K562 (cell line): ENCODE results near the gene RHCG. TPM values are rescaled to one million over a fixed set of nuclear protein-coding genes. Genes with fewer than 3 reads are reported as not detected.

ENCODE experiments used
- ATAC-seq: fragments of 200-7000 bp; cut with Tn5 transposase; 3 replicates; pipeline ENCODE4 v1.9.1; 2020; ENCODE audit warnings: moderate library complexity
- BruUV-seq: library from RNA; stranded (reverse); fragments of 400-500 nt; replicated peaks from 2 replicates; lab custom pipeline; 2021; lab: Mats Ljungman, UMichigan
- CTCF ChIA-PET: fragments of 300-600 bp; formaldehyde crosslinking; extraction: SDS; loops from one replicate; lab custom pipeline; 2021; ENCODE audit warnings: low intra/inter-chr PET ratio; lab: Yijun Ruan, JAX
- POLR2A ChIA-PET: fragments of 300-600, 350-650 bp; sonication (Branson Sonifier 250); formaldehyde crosslinking; extraction: SDS; loops from one replicate; lab custom pipeline; 2021; ENCODE audit warnings: antibody characterized with exemption, inconsistent platforms; lab: Yijun Ruan, JAX
- DNase-seq, 4 experiments: peaks; one replicate each; pipeline versions ENCODE4 v3.0.0 to v3.0.0-alpha.2; 2011 to 2018; ENCODE audit warnings: low spot score in 3 of 4, mixed read lengths in 3 of 4; ENCODE audit errors: extremely low read depth in 1 of 4
- FAIRE-seq: peaks from 2 replicates; lab custom pipeline; 2011; peaks lifted over from hg19 to GRCh38; lab: Jason Lieb, UNC
- H2AFZ ChIP-seq: 2 replicates; pipeline ENCODE4 v1.6.0; 2011; ENCODE audit warnings: low read depth, low read length, control low read depth, inconsistent platforms
- H3K27ac ChIP-seq: fragments of 200-600 bp; 3 replicates; pipeline ENCODE4 v1.8.0; 2011; ENCODE audit warnings: low read depth, mild to moderate bottlenecking, control low read depth, inconsistent platforms, low read length, moderate library complexity, mixed read lengths; ENCODE audit errors: extremely low read depth
- H3K27me3 ChIP-seq, 2 experiments: fragments of 300-600 bp in 1 of 2; 2 replicates in 1 of 2; 3 replicates in 1 of 2; pipeline versions ENCODE4 v1.6.0 to v1.8.0; 2011; ENCODE audit warnings: inconsistent platforms in 2 of 2, low read length in 2 of 2, mild to moderate bottlenecking in 1 of 2, mixed read lengths in 1 of 2, moderate library complexity in 1 of 2; ENCODE audit not compliant: control insufficient read depth in 2 of 2, insufficient read depth in 2 of 2
- H3K36me3 ChIP-seq: fragments of 300-600 bp; 3 replicates; pipeline ENCODE4 v1.8.0; 2011; ENCODE audit warnings: mild to moderate bottlenecking, low read length, inconsistent platforms; ENCODE audit not compliant: control insufficient read depth, insufficient read depth
- H3K4me1 ChIP-seq, 2 experiments: fragments of 200-600 bp in 1 of 2; replicated peaks in 1 of 2; 2 replicates in 1 of 2; 3 replicates in 1 of 2; pipeline versions ENCODE4 v1.5.1 to v1.8.0; 2011; ENCODE audit warnings: inconsistent platforms in 2 of 2, low read length in 2 of 2, mild to moderate bottlenecking in 1 of 2, mixed read lengths in 1 of 2, moderate library complexity in 1 of 2; ENCODE audit not compliant: control insufficient read depth in 2 of 2, insufficient read depth in 2 of 2
- H3K4me2 ChIP-seq: 2 replicates; pipeline ENCODE4 v1.6.1; 2011; ENCODE audit warnings: low read length, control low read depth, inconsistent platforms, mixed read lengths; ENCODE audit not compliant: insufficient read depth
- H3K4me3 ChIP-seq: fragments of 200-600 bp; sonication (generic), shearing (Covaris generic); 2 replicates; pipeline ENCODE4 v1.5.1; 2016; ENCODE audit warnings: control low read depth, inconsistent platforms
- H3K79me2 ChIP-seq: fragments of 200-600 bp; 3 replicates; pipeline ENCODE4 v1.8.0; 2011; ENCODE audit warnings: low read length, inconsistent platforms; ENCODE audit not compliant: control insufficient read depth, insufficient read depth
- H3K9ac ChIP-seq, 2 experiments: 2 replicates each; pipeline versions ENCODE4 v1.6.0 to v1.6.1; 2011; ENCODE audit warnings: low read depth in 2 of 2, low read length in 2 of 2, control low read depth in 1 of 2, inconsistent platforms in 1 of 2, mild to moderate bottlenecking in 1 of 2, mixed read lengths in 1 of 2; ENCODE audit not compliant: insufficient read depth in 1 of 2
- H3K9me1 ChIP-seq: one replicate; pipeline ENCODE4 v1.6.0; 2011; ENCODE audit warnings: inconsistent platforms, mild to moderate bottlenecking, low read length, moderate library complexity; ENCODE audit not compliant: control insufficient read depth, insufficient read depth
- H3K9me3 ChIP-seq: replicated peaks from 2 replicates; pipeline ENCODE4 v1.5.1; 2011; ENCODE audit warnings: low read depth, low read length, inconsistent platforms; ENCODE audit not compliant: control insufficient read depth, insufficient read depth
- H4K20me1 ChIP-seq: replicated peaks from 2 replicates; pipeline ENCODE4 v1.6.1; 2011; ENCODE audit warnings: low read length, inconsistent platforms, mixed read lengths; ENCODE audit not compliant: control insufficient read depth, insufficient read depth
- MAZ ChIP-seq, 2 experiments: fragments of 450-650 bp in 1 of 2; sonication (generic) in 1 of 2; formaldehyde crosslinking; IDR thresholded peaks in 1 of 2; conservative IDR thresholded peaks in 1 of 2; 2 replicates each; pipeline versions ENCODE4 v1.4.0 to v1.5.0; 2020; ENCODE audit warnings: mild to moderate bottlenecking in 1 of 2, missing genetic modification reagents in 1 of 2
- MYNN ChIP-seq, 2 experiments: sonication (generic); formaldehyde crosslinking in 1 of 2; IDR thresholded peaks; 2 replicates each; pipeline versions ENCODE4 v1.5.0 to v1.6.1; 2016 to 2020; ENCODE audit warnings: antibody characterized with exemption in 1 of 2, missing genetic modification reagents in 1 of 2
- RAD51 ChIP-seq: fragments of 450-650 bp; IDR thresholded peaks from 2 replicates; pipeline ENCODE4 v1.7.1; 2016; ENCODE audit warnings: low read depth, mild to moderate bottlenecking, borderline replicate concordance
- USF1 ChIP-seq: sonication (generic); formaldehyde crosslinking; IDR thresholded peaks from 2 replicates; pipeline ENCODE4 v1.9.0; 2022; ENCODE audit warnings: mild to moderate bottlenecking, missing genetic modification reagents
- USF2 ChIP-seq: sonication (generic); formaldehyde crosslinking; IDR thresholded peaks from 2 replicates; pipeline ENCODE4 v1.5.0; 2020; ENCODE audit warnings: missing genetic modification reagents
- ZNF384 ChIP-seq: IDR thresholded peaks from 2 replicates; pipeline ENCODE4 v1.6.1; 2012; ENCODE audit warnings: low read depth, low read length, improper control_type of control experiment
- WGBS: fragments of 100-300 bp; shearing (Covaris generic); methylation state at CpG from one replicate; pipeline ENCODE4 v1.1.6; 2016; ENCODE audit warnings: low coverage, mixed read lengths; ENCODE audit not compliant: insufficient coverage; ENCODE audit errors: missing lambda C conversion rate; 5-methylcytosine and 5-hydroxymethylcytosine counted together
- in situ Hi-C: fragments of 300-500 bp; cut with MboI; formaldehyde crosslinking; loops from 4 replicates; pipeline ENCODE4 v1.15.0; 2018; ENCODE audit warnings: inconsistent platforms, mixed read lengths
- intact Hi-C: fragments of 100-400 bp; cut with micrococcal nuclease; formaldehyde crosslinking; loops from 2 replicates; pipeline ENCODE4 v1.14.2; 2022
- polyA plus RNA-seq, 8 experiments: library from polyadenylated mRNA; depleted of rRNA in 4 of 8; stranded (reverse) in 5 of 8; unstranded in 3 of 8; fragments of >200 nt; fragmentation: Nextera tagmentation in 2 of 8; fragmentation: Illumina TruSeq in 1 of 8; extraction: Ambion mirVana in 2 of 8; extraction: Trizol in 1 of 8; gene quantifications; 2 replicates each; pipeline versions ENCODE4 v1.2.1 to v1.2.3, GENCODE V29; 2011 to 2014; ENCODE audit warnings: inconsistent platforms in 1 of 8, missing spikeins in 1 of 8
- total RNA-seq, 7 experiments: library from RNA; depleted of rRNA in 6 of 7; stranded (reverse); fragments of >200 nt in 6 of 7; fragmentation: Illumina TruSeq in 2 of 7; extraction: Trizol in 2 of 7; gene quantifications; 2 replicates each; pipeline versions ENCODE4 v1.2.1 to v1.2.3, GENCODE V29; 2011 to 2021; ENCODE audit warnings: low replicate concordance in 1 of 7

Gene RHCG
- total and polyA plus RNA-seq, 9 of the 15 experiments (the other 6 are each of a cell fraction or from before 2014, with no cell fraction given): not detected

- Histone ChIP-seq H3K36me3 (no peaks in the 10 kb centered on the region), H3K27ac (no peak overlapping the region)
- TF ChIP-seq RAD51 (peak; percentile 42), USF1 (CRISPR knock-in tag) (peak; percentile 77), USF2 (CRISPR knock-in tag) (peak; percentile 78), MAZ (CRISPR knock-in tag; conservative IDR thresholded peaks at IDR 0.05 in 1 of 2, IDR thresholded peaks at IDR 0.05 in 1 of 2) (no peak), MYNN (IDR thresholded peaks at IDR 0.05) (no peak), MYNN (CRISPR knock-in tag; IDR thresholded peaks at IDR 0.05) (no peak), ZNF384 (no peak)
- TF ChIP-seq, all 486 proteins: peak for 3
- no peaks in the 10 kb centered on the region for H3K79me2 ChIP-seq
- FAIRE-seq (no peak), ATAC-seq (no peak), DNase-seq (no peak)
- in situ Hi-C loops: no loop called here
- 0% methylated on average over 3 of the region's 4 CpGs for WGBS
- no peaks in the 10 kb centered on the region for H4K20me1 ChIP-seq
- no peaks in the 10 kb centered on the region for H3K9me1 ChIP-seq
- no peak overlapping the region for H3K4me2 ChIP-seq
- intact Hi-C loops: no loop called here
- 0 out of 2 replicates have a peak, but pooled peaks cover 4% of the 10 kb centered on the region for H3K9me3 ChIP-seq
- peaks cover 8 to 18% of the 10 kb centered on the region in 2 experiments; a peak in 4 of 5 replicates for H3K27me3 ChIP-seq
- no peak overlapping the region for H3K4me3 ChIP-seq
- H3K4me1 ChIP-seq: no peaks in the 10 kb centered on the region
- ChIA-PET POLR2A (no interaction called here), CTCF (no interaction called here)
- H3K9ac ChIP-seq: no peak overlapping the region
- H2AFZ ChIP-seq: no peak overlapping the region
- BruUV-seq: no TSS peak
These were observed 47.0 kb upstream of the RHCG start for GRCh38 chr15:89543389-89543788.
